GM10248 (cell line): ENCODE data around the gene CNFN.

Experiments used
- CTCF ChIA-PET: fragments of 300-600 bp; sonication (Branson Sonifier 250); formaldehyde crosslinking; extraction: SDS; loops from one replicate; lab custom pipeline; 2021; ENCODE audit warnings: antibody characterized with exemption; lab: Yijun Ruan, JAX
- POLR2A ChIA-PET: fragments of 350-650 bp; sonication (Branson Sonifier 250); formaldehyde crosslinking; extraction: SDS; loops from one replicate; lab custom pipeline; 2020; ENCODE audit warnings: antibody characterized with exemption; lab: Yijun Ruan, JAX
- DNase-seq: peaks from one replicate; pipeline ENCODE4 v3.0.0; 2012; ENCODE audit errors: extremely low spot score
- TF ChIP-seq, protein P1 (sequence below): IDR thresholded peaks from 2 replicates; pipeline ENCODE4 v1.5.1; 2012; ENCODE audit warnings: mild to moderate bottlenecking, low read depth; ENCODE audit errors: extremely low read depth, missing control alignments, control extremely low read depth

The CNFN gene

DNA sequence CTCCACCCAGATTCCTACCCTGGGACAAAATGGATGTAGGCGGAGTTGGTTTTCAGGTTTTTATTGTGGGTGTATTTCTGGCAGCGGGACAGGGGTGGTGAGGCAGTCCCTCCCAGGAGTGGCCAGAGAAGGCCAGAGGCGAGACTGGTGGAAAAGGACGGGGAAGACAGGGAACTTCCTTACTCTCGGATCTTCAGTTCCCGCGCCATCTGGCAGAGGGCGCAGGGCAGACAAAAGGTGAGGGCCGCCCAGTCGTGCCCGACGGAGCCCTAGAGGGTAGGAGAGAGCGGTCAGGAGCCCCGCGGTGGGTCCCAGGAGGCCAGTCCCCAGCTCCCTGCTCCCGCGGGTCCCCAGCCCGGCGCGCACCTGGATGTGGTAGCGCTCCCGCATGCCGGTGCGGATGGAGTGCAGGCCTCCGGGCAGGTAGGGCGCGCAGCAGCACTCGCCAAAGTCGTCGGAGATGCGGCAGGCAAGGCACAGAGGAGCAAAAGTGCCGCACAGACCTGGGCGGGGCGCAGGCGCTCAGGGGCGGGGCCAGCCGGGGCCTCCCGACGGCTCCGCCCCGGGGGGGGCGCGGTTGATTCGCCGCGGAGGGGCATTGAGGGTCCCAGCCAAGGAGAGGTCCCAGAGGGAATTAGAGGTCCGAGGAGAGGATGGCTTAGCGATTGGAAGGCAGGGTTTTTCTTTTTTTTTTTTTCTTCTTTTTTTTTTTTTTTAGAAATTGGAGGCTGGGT lies 3.0 kb downstream of the CNFN start:
- DNase-seq, result peak; percentile 79
- ChIA-PET POLR2A (no interaction called here), CTCF (interaction anchor here (1.2 to 2.0 kb wide), 3 partner anchors 10 to 33 kb away, joined by 3 to 5 read pairs (median 4); no protein-coding TSS in a partner anchor)
- TF ChIP-seq, protein P1, sequence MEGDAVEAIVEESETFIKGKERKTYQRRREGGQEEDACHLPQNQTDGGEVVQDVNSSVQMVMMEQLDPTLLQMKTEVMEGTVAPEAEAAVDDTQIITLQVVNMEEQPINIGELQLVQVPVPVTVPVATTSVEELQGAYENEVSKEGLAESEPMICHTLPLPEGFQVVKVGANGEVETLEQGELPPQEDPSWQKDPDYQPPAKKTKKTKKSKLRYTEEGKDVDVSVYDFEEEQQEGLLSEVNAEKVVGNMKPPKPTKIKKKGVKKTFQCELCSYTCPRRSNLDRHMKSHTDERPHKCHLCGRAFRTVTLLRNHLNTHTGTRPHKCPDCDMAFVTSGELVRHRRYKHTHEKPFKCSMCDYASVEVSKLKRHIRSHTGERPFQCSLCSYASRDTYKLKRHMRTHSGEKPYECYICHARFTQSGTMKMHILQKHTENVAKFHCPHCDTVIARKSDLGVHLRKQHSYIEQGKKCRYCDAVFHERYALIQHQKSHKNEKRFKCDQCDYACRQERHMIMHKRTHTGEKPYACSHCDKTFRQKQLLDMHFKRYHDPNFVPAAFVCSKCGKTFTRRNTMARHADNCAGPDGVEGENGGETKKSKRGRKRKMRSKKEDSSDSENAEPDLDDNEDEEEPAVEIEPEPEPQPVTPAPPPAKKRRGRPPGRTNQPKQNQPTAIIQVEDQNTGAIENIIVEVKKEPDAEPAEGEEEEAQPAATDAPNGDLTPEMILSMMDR, result peak; percentile 42

DNA sequence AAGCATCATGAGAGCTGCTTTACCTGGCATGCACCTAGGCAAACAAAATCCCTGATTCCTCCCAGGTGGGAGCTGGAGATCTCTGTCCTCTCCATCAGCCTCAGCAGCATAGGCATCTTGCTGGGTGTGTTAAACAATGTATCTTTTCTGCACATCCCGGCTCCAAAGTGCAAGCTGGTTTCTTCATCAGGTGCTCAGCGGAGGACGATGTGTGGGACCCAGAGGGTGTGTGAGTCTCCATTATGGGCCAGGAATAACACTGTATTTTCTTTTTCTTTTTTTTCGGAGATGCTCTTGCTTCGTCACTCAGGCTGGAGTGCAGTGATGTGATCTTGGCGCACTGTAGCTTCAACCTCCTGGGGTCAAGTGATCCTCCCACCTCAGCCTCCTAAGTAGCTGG lies 9.9 kb downstream of the CNFN start:
- CTCF ChIA-PET, result interaction anchor here (0.9 to 1.9 kb wide), 7 partner anchors 9 to 240 kb away, joined by 3 to 7 read pairs (median 3); no protein-coding TSS in a partner anchor
- POLR2A ChIA-PET, result no interaction called here
- no peak for DNase-seq
- TF ChIP-seq, protein P1, result no peak

DNA sequence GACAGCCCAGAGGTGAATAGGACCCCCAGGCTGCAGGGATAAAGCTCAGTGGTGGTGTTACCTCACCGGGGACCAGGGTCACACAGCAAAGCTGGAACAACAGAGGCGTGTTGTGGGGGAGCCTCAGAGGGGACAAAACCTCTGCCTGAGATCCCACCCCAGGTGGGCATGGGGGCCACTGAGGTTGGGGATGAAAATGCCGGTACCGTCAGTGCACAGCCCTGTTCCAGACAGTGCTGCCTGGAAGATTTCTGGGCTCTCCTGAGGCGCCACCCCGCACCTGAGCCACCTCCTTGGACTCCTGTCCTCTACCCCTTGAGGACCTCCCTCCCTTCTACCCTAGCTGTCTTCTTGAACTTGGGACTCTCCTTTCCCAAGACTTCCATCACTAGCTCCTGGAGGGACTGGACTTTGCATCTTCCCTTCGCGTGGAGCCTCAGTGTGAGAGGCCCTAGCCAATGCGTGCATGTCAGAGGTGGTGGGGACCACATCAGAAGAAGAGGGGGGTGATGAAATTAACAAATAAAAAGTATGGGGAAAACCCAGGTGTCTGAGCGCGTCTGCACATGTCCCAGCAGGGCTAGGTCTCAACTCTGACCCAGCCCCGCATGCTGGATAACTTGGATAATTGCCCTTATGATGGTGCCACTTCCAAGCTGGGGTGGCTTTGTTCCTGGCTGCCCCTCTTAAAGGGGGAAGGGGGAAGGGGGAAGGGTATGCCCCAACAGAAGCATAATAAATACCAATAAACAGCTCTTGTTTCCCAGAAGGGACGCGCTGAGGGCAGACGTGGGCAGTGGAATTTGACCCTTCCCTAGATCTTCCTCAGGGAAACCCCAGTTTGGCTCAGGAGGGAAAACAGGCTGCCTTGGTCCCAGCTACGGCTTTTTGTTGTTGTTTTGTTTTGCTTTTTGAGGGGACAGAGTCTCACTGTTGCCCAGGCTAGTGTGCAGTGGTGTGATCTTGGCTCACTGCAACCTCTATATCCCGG lies 11.6 kb downstream of the CNFN start:
- TF ChIP-seq, protein P1, result no peak
- CTCF ChIA-PET, result interaction anchor here (0.7 to 2.5 kb wide), 4 partner anchors 8 to 60 kb away, joined by 4 to 9 read pairs (median 4); no protein-coding TSS in a partner anchor
- POLR2A ChIA-PET, result no interaction called here

DNA sequence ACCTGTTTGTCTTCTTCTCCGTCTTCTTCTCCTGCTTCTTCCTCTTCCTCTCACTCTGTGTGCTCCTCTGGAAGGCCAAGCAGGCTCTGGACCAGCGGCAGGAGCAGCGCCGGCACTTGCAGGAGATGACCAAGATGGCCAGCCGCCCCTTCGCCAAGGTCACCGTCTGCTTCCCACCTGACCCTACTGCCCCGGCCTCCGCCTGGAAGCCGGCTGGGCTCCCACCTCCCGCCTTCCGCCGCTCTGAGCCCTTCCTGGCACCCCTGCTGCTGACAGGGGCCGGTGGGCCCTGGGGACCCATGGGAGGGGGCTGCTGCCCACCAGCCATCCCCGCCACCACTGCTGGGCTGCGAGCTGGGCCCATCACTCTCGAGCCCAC lies 13.9 kb downstream of the CNFN start:
- no peak for DNase-seq
- ChIA-PET POLR2A (no interaction called here), CTCF (interaction anchor here (1.9 kb wide), 1 partner anchor 10 kb away, joined by 5 read pairs; no protein-coding TSS in a partner anchor)
- TF ChIP-seq, protein P1, result no peak

More for the DNA sequence above, 11.6 kb downstream of the CNFN start:
- no peak for DNase-seq

DNA sequence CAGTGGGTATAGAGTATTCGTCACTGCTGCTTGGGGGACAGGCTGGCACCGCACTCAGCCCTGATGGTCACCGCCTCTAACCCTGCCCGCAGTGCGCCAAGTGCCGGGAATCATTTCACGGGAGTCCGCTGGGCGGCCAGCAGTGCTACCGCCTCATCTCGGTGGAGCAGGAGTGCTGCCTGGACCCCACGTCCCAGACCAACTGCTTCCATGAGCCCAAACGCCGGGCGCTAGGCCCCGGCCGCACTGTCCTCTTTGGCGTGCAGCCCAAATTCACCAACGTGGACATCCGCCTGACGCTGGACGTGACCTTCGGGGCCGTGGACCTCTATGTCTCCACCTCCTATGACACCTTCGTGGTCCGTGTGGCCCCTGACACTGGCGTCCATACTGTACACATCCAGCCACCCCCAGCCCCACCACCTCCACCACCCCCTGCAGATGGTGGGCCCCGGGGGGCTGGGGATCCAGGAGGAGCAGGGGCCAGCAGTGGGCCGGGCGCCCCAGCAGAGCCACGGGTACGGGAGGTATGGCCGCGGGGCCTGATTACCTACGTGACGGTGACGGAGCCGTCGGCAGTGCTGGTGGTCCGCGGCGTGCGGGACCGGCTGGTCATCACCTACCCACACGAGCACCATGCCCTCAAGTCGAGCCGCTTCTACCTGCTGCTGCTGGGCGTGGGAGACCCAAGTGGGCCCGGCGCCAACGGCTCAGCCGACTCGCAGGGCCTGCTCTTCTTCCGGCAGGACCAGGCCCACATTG lies 14.5 kb downstream of the CNFN start:
- POLR2A ChIA-PET, result no interaction called here
- CTCF ChIA-PET, result no interaction called here
- TF ChIP-seq, protein P1, result no peak
- no peak for DNase-seq

DNA sequence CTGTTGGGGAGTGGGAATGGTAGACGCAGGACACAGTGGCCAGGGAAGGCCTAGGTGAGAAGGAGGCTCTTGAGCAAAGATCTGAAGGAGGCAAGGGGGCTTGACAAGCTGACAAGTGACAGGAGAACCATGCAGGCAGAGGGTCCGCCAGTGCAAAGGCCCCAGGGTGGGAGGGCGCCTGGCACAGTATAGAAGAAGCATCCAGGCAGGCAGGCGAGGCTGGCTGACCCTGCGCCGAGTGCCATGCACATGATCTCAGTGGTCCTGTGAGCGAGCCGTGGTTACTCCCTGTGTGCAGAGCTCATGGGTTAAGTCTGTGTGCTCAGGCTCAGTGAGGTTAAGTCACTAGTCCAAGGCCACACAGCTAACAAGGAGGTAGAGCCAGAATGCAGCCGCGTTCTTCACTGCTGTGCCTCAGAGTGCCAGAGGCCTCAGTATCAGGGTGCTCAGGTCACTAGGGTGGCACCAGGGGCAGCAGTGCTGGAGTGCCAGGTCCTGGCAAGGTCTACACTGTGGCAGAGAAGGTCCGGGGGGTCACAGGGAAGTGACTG lies 15.2 kb downstream of the CNFN start:
- DNase-seq, result no peak
- CTCF ChIA-PET, result no interaction called here
- POLR2A ChIA-PET, result no interaction called here
- TF ChIP-seq, protein P1, result no peak
